Activated gamma-delta T cell treated with Interleukin-2 at 50 U/mL for 16 hours (primary cell): ENCODE results near the gene NENF.

Experiments used
- DNase-seq: peaks from one replicate; pipeline ENCODE4 v3.0.0-alpha.2; 2020

NENF gene

GRCh38 chr1:212432272-212432660 is 454 bp upstream of the NENF start:
- DNase-seq = no peak

- no peak for DNase-seq
Measured at GRCh38 chr1:212433577-212434462, 1.1 kb downstream of the NENF start.

- no peak for DNase-seq
Measured at GRCh38 chr1:212434992-212435391, 2.3 kb downstream of the NENF start.

- DNase-seq = no peak
Measured at GRCh38 chr1:212437179-212437798, 4.6 kb downstream of the NENF start.

GRCh38 chr1:212438831-212439237 is 6.1 kb downstream of the NENF start:
- no peak for DNase-seq

GRCh38 chr1:212440419-212440818 is 7.7 kb downstream of the NENF start:
- DNase-seq = no peak

- DNase-seq = no peak
Measured at GRCh38 chr1:212442408-212442807, 9.7 kb downstream of the NENF start.

GRCh38 chr1:212446333-212446732 is 13.6 kb downstream of the NENF start:
- no peak for DNase-seq

GRCh38 chr1:212447478-212447877 is 14.8 kb downstream of the NENF start:
- DNase-seq = no peak

GRCh38 chr1:212450331-212450881 is 17.7 kb downstream of the NENF start:
- DNase-seq = no peak

- no peak for DNase-seq
Measured at GRCh38 chr1:212451416-212452322, 18.9 kb downstream of the NENF start.

GRCh38 chr1:212452323-212453155 is 19.8 kb downstream of the NENF start:
- no peak for DNase-seq

GRCh38 chr1:212453156-212453857 is 20.6 kb downstream of the NENF start:
- no peak for DNase-seq

GRCh38 chr1:212454741-212455140 is 22.0 kb downstream of the NENF start:
- no peak for DNase-seq

- no peak for DNase-seq
Measured at GRCh38 chr1:212455401-212455800, 22.7 kb downstream of the NENF start.

- DNase-seq = peak; percentile 85
Measured at GRCh38 chr1:212455803-212456528, 23.2 kb downstream of the NENF start.

GRCh38 chr1:212457740-212458338 is 25.1 kb downstream of the NENF start:
- peak; percentile 45 for DNase-seq

- no peak for DNase-seq
Measured at GRCh38 chr1:212458817-212459216, 26.1 kb downstream of the NENF start.

- DNase-seq = no peak
Measured at GRCh38 chr1:212459656-212460055, 26.9 kb downstream of the NENF start.

GRCh38 chr1:212460376-212460775 is 27.7 kb downstream of the NENF start:
- no peak for DNase-seq
